Lung (tissue), 12 donors: ENCODE measurements around the gene ITIH3. TPM values are rescaled to one million over a fixed set of nuclear protein-coding genes. Genes with fewer than 3 reads are reported as not detected.

Experiments used
- ATAC-seq: fragments of 200-7000 bp; cut with Tn5 transposase; one replicate; pipeline ENCODE4 v1.9.1; 2020; ENCODE audit warnings: moderate number of reproducible peaks; ENCODE audit not compliant: insufficient read depth, low FRiP score
- DNase-seq, 3 donors: peaks; one replicate each; pipeline ENCODE4 v3.0.0-alpha.2; 2013 to 2017
- H3K27ac ChIP-seq, 2 donors: one replicate each; pipeline ENCODE4 v1.5.1; 2013; ENCODE audit warnings: mild to moderate bottlenecking in 2 of 2, moderate library complexity in 2 of 2, control low read depth in 1 of 2, inconsistent platforms in 1 of 2, low read depth in 1 of 2, low read length in 1 of 2
- H3K27me3 ChIP-seq, 3 donors: one replicate each; pipeline ENCODE4 v1.5.1; 2013; ENCODE audit warnings: low read length in 2 of 3; ENCODE audit not compliant: control insufficient read depth in 3 of 3, insufficient read depth in 3 of 3
- H3K36me3 ChIP-seq, 4 donors: one replicate each; pipeline ENCODE4 v1.5.1; 2013; ENCODE audit warnings: low read length in 4 of 4, mild to moderate bottlenecking in 1 of 4, moderate library complexity in 1 of 4; ENCODE audit not compliant: control insufficient read depth in 4 of 4, insufficient read depth in 4 of 4
- H3K4me1 ChIP-seq, 5 donors: one replicate each; pipeline ENCODE4 v1.5.1; 2013; ENCODE audit warnings: low read length in 5 of 5, mild to moderate bottlenecking in 2 of 5, moderate library complexity in 1 of 5; ENCODE audit not compliant: control insufficient read depth in 5 of 5, insufficient read depth in 5 of 5
- H3K4me3 ChIP-seq: one replicate; pipeline ENCODE4 v1.5.1; 2013; ENCODE audit warnings: mild to moderate bottlenecking, control low read depth, moderate library complexity
- H3K9ac ChIP-seq, 2 donors: one replicate each; pipeline ENCODE4 v1.5.1; 2013; ENCODE audit warnings: low read length in 2 of 2, control low read depth in 1 of 2; ENCODE audit not compliant: insufficient read depth in 1 of 2
- H3K9me3 ChIP-seq, 4 donors: one replicate each; pipeline ENCODE4 v1.5.1; 2013; ENCODE audit warnings: low read length in 3 of 4, mild to moderate bottlenecking in 1 of 4, moderate library complexity in 1 of 4; ENCODE audit not compliant: control insufficient read depth in 4 of 4, insufficient read depth in 3 of 4
- WGBS, 2 donors: extraction: QIAGEN DNeasy Blood & Tissue Kit; methylation state at CpG; one replicate each; pipeline ENCODE4 v1.1.7; 2013; 5-methylcytosine and 5-hydroxymethylcytosine counted together
- polyA plus RNA-seq, 2 donors: library from polyadenylated mRNA; stranded (reverse); fragments of 200-250 nt; gene quantifications; one replicate each; pipeline ENCODE4 v1.2.1, GENCODE V29; 2013
- total RNA-seq, 2 donors: library from RNA; depleted of rRNA in 1 of 2; stranded (reverse); fragments of >200 nt in 1 of 2; gene quantifications; one replicate each; pipeline ENCODE4 v1.2.1, GENCODE V29; 2014 to 2021
- TF ChIP-seq, protein P1 (sequence below): IDR thresholded peaks from 2 replicates; pipeline ENCODE4 v1.5.1; 2012; ENCODE audit warnings: mild to moderate bottlenecking; ENCODE audit errors: control extremely low read depth, extremely low read depth
- donor health status: control.
- donor health status: control.
- donor health status: Bipolar disorder and iron deficiency.
- donor health status: healthy.
- donor health status: DM: yes; HTN: yes; CAD: no.

ITIH3 gene
- total and polyA plus RNA-seq, 4 donors = 0.54 to 3.2 (median 1.7) TPM

DNA sequence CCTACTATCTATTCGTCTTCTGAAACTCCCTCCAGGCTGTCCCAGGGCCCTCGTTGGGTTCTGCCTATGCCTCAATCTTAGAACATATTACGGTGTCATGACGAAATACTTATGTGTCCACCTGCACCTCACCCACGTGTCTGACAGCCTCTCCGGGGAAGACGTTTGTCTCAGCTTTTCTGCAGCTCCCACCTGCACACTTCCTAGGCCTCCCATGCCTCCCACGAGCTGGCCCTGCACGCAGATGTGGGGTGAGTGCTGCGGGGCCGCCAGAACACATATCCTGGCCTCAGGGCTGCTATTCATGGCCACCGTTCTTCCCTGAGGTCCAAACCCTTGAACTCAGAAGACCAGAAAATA, 47.4 kb downstream of the ITIH3 start:
- Histone ChIP-seq H3K36me3 (peaks cover 0 to 31% (median 13%) of the 10 kb centered on the region in 4 donors), H3K9me3 (no peaks in the 10 kb centered on the region), H3K4me1 (peaks cover 0 to 21% (median 9%) of the 10 kb centered on the region in 5 donors), H3K27me3 (no peaks in the 10 kb centered on the region), H3K9ac (no peak overlapping the region), H3K4me3 (no peak overlapping the region), H3K27ac (no peak overlapping the region)
- ATAC-seq (no peak), DNase-seq (no peak)
- 71 to 81% methylated on average over 12 of the region's 12 CpGs for WGBS, 2 donors
- TF ChIP-seq, protein P1, sequence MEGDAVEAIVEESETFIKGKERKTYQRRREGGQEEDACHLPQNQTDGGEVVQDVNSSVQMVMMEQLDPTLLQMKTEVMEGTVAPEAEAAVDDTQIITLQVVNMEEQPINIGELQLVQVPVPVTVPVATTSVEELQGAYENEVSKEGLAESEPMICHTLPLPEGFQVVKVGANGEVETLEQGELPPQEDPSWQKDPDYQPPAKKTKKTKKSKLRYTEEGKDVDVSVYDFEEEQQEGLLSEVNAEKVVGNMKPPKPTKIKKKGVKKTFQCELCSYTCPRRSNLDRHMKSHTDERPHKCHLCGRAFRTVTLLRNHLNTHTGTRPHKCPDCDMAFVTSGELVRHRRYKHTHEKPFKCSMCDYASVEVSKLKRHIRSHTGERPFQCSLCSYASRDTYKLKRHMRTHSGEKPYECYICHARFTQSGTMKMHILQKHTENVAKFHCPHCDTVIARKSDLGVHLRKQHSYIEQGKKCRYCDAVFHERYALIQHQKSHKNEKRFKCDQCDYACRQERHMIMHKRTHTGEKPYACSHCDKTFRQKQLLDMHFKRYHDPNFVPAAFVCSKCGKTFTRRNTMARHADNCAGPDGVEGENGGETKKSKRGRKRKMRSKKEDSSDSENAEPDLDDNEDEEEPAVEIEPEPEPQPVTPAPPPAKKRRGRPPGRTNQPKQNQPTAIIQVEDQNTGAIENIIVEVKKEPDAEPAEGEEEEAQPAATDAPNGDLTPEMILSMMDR = no peak

DNA sequence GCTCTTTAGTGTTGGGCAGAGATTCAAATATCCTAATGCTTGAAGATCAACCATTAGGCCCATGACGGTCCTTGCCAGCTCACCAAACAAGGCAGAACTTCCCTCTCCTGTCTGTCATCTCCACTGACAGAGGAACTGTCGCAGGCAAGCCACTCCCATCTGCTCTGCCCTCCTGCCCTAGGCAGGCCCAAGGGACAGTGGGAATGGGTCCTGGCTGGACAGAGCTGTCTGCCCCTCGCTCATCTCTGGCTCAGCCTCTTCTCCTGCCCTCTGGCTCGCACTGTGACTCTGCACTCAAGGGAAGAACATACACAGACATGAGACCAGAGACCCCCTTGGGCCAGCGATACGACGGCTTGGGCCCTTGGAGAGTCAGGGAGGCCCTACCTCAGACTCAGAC, 47.8 kb downstream of the ITIH3 start:
- no peak overlapping the region for H3K4me3 ChIP-seq
- no peaks in the 10 kb centered on the region for H3K9me3 ChIP-seq
- 67 to 68% methylated on average over 7 of the region's 7 CpGs for WGBS, 2 donors
- H3K27ac ChIP-seq = no peak overlapping the region
- peaks cover 0 to 21% (median 9%) of the 10 kb centered on the region in 5 donors for H3K4me1 ChIP-seq
- no peaks in the 10 kb centered on the region for H3K27me3 ChIP-seq
- H3K36me3 ChIP-seq = peaks cover 0 to 34% (median 15%) of the 10 kb centered on the region in 4 donors
- H3K9ac ChIP-seq = no peak overlapping the region
- ATAC-seq (no peak), DNase-seq (no peak)
- TF ChIP-seq, protein P1 = no peak

DNA sequence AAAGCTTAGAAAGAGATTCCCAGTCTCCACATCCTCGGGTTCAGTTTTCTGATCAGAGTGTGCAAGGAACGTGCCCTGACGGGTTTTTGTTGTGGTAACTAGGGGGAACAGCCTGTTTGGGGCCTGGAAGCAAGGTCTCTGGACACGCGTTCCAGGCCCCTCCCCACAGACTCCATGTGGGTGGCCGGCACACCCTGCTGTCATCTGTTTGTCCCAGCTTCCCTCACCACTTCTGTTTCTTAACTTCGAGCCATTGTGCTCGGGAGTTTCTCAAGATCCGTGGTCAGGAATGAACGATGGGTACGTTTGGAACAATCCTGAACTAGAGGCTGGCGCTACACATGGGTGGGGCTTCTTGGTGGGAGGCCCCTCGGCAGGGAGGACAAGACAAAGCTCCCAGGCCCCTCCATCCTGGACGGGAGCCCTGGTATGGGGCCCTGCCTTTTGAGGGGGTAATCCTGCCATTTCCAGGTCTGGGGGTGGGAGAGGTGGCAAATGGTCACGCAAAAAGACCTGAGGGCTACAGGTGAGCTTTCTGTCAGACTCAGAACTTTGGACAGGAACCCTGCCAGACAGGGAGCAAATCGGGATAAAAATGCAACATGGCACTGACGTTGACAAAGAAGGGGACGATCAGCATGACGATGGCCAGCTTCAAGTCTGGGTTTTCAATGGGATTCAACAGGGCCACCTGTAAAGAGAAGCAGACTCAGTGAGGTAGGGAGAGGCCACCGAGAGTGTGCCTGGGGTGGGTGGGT, 48.7 kb downstream of the ITIH3 start:
- TF ChIP-seq, protein P1 = no peak
- no peaks in the 10 kb centered on the region for H3K27me3 ChIP-seq
- H3K36me3 ChIP-seq = peaks cover 0 to 33% (median 16%) of the 10 kb centered on the region in 4 donors
- peak; percentile 43 to 49 (median 45) for DNase-seq
- H3K9me3 ChIP-seq = no peaks in the 10 kb centered on the region
- ATAC-seq = no peak
- no peak overlapping the region for H3K27ac ChIP-seq
- peaks cover 0 to 21% (median 9%) of the 10 kb centered on the region in 5 donors for H3K4me1 ChIP-seq
- WGBS, 2 donors = 56 to 68% methylated on average over 20 of the region's 20 CpGs
- no peak overlapping the region for H3K9ac ChIP-seq
- no peak overlapping the region for H3K4me3 ChIP-seq
